ENCODE results near the gene TPRG1.
"Not testable (repeated sequence)": the region's sequence is repeated elsewhere in the genome, so short reads cannot be mapped to it uniquely, and the experiment has no call there.

Gene TPRG1

GRCh38 chr3:189320511-189320910 is 148.7 kb downstream of the TPRG1 start:
- no peak for DNase-seq

DNA sequence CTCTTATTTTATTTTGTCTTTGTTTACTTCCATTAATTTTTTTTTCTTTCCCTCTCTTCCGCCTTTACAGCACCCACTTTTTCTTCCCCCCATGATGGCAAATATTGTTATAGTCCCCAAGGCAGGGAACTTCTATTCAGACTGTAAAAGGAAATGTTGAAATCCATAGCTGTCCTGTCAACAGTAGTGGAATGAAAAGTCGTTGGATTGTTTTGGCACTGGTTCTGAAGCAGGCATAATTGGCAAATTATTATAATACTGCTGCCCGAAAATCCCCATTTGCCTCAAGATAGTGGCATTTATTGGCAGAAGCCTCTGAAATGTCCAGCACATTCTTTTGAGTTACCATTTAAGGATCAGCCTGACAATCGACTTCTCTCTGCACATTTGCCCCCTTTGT is 150.6 kb downstream of the TPRG1 start:
- DNase-seq, result no peak

GRCh38 chr3:189324538-189325138 is 152.9 kb downstream of the TPRG1 start:
- peak; percentile 77 for DNase-seq

GRCh38 chr3:189325454-189325853 is 153.7 kb downstream of the TPRG1 start:
- no peak for DNase-seq

GRCh38 chr3:189329630-189330029 is 157.9 kb downstream of the TPRG1 start:
- not testable (repeated sequence) for DNase-seq

DNA sequence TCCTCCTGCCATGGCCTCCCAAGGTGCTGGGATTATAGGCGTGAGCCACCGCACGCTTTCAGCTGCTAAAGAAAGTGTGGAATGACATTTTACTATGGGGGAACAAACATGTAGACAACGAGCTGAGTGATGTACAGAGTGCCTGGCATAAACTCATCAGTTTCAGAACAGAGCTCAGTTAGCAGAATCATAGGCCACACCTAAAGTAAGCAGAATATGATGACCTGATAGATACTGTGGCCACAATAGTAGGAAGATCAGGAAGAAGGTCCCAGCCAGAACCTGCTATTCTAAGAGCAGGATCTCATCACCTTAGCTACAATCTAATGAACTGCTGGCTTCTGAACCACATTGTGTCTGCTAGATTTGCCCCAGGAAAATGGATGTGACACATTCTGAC is 158.3 kb downstream of the TPRG1 start:
- DNase-seq, result no peak

DNA sequence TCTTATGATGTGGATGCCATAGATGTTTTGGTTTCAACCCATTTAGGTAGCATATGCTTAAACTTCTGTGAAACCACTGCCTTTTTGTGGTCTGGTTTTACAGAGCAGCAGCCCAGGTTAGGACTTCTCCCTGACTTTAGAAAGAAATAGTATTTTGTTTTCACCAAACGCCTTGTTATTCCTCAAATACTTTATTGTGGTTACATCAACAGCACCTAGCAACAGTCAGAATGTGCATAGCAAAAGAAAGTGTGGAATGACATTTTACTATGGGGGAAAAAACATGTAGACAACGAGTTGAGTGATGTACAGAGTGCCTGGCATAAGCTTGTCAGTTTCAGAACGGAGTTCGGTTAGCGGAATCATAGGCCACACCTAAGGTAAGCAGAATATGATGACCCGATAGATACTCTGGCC is 159.2 kb downstream of the TPRG1 start:
- no peak for DNase-seq

DNA sequence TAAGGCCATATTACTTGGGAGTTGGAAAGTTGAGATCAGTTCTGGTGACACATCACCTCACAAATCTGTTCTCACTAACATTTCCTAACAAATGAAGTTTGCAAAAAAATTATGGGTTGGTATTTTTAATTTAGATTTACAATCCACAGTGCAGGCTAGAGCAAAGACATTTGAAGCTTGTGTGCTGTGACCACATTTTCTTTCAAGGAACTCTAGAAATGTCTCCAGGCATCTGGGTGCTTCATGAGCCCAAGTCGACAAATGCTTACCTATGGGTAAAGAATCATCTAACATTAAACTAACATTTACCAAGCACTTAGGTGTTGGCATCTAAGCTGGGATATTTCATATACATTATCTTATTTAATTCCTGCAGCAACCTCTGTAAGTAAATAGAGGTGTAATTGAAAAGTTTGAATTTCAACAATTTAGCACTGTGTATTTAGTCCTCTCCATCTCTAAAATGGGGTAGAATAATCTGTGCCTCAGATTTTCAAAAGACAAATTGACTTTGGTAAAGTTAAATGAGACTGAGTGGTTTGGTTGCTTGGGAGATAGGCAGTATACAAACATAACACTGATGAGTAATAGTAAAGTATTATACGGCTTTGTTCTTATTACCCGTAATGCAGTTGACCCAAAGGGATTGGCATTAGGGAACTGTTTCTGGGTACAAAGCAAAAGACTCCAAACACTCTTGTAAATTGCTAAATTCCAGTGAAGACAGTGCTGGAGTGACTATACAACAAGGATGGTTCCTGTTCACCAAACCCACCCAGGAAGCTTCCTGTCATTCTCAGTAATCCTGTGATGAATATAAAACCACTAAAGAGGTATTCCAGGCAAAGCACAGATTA is 162.5 kb downstream of the TPRG1 start:
- DNase-seq, result no peak

- no peak for DNase-seq
These were observed 165.9 kb downstream of the TPRG1 start for GRCh38 chr3:189337673-189338091.

DNA sequence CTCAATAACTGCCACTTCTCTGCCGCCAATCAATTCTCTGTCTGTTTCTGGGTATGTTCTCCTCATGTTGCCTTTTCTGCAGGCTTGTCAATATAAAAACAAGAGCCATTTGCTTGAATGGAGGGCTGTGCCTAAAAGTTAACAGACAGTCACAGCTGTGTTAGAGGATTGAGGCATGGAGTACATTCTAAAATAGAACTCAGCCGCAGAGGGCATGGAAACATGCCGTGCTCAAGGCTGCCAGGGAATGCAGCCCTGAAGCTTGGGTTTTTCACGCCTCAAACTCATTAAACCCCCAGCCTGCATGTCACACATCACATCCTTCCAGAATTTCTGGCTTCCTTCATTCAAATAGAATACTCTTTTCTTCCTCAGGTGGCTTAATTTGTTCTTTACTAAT is 166.6 kb downstream of the TPRG1 start:
- no peak for DNase-seq

- no peak for DNase-seq
These were observed 168.2 kb downstream of the TPRG1 start for GRCh38 chr3:189339996-189340395.

- no peak for DNase-seq
These were observed 169.1 kb downstream of the TPRG1 start for GRCh38 chr3:189340680-189341460.

GRCh38 chr3:189342811-189343210 is 171.0 kb downstream of the TPRG1 start:
- DNase-seq, result no peak

GRCh38 chr3:189344996-189345395 is 173.2 kb downstream of the TPRG1 start:
- no peak for DNase-seq

- DNase-seq, result no peak
These were observed 178.0 kb downstream of the TPRG1 start for GRCh38 chr3:189349772-189350171.

GRCh38 chr3:189353318-189353965 is 181.7 kb downstream of the TPRG1 start:
- no peak for DNase-seq

- no peak for DNase-seq
These were observed 182.5 kb downstream of the TPRG1 start for GRCh38 chr3:189353988-189354889.

DNA sequence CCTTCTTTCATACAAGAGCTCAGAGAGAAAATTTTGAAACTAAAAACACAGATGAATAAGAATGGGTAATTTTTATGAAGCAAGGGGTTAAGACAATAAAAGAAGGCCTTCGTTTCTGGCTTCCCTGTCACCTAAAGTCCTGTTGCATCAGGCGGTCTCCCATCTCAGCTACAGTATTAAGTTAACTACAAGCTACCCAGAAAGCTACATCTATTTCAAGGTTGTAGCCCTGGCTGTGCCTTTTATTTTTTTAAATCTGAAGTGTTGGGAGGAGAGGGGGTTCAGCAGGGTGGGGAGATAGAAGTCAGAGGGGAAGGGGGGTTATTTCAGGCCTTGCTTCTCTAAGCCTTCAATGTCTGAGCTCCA is 183.3 kb downstream of the TPRG1 start:
- DNase-seq, result no peak

DNA sequence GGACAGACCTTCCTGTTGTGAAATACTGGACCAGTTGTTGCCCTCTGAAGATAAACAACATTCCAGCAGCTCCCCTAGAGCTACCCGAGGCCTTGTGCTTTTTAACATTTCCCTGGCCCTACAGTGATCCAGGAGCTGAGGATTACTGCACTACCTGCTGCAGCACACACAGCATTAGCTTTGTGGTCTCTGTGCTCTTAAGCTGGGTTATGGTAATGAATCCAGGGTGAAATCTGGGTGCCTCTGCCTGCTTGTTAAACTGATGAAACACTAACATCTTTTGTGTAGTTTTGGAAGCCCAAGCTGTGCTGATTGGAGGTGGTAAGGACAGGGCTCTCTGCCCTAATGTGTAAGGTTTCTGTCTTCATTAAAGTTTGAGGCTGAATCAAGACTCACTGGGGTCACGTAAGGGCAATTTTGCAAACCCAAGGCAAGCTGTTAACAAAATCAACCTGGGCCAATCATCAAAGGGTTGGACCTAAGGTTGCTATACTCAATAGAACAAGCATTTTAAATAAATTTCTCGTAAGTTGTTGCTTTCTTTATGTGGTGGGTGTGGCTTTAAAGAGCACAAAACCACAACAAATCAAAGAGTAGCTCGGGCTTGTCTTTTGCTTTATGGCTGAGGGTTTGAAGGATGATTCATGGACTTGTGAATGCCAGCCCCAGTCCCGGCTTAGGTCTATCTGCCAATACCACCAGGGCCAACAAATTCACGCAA is 183.9 kb downstream of the TPRG1 start:
- DNase-seq, result no peak

DNA sequence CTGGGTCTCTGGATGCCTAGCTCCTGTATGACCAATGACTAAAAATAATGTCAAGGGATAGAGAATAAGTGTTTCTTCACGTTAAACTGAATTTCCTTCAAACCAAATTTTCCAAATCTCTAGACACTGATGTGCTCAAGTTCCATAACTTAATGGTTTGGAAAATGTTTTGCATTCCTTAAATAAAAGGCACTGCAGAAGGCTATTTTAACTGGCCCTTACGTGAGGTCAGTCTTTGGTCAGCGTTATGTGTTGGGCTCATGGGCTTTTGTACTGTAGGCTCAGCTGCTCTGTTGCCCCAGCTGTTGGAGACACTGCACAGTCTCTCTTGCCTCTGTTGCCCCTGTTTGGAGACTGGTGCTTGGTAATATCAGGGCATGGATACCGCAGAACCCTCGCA is 188.5 kb downstream of the TPRG1 start:
- DNase-seq, result no peak

GRCh38 chr3:189361103-189361835 is 189.5 kb downstream of the TPRG1 start:
- DNase-seq, result no peak

All from activated CD8-positive, alpha-beta memory T cell treated with anti-CD3 and anti-CD28 coated beads, Interleukin-2, amount 50 U/mL, for 48 hours (primary cell).